Heart left ventricle (tissue), 16 donors: Measurements from ENCODE around the gene PDE6C. TPM values are rescaled to one million over a fixed set of nuclear protein-coding genes. Genes with fewer than 3 reads are reported as not detected.

Source experiments
- ATAC-seq, 4 donors: fragments of 200-7000 bp; cut with Tn5 transposase; one replicate each; pipeline ENCODE4 v1.9.1; 2020 to 2022; ENCODE audit warnings: moderate library complexity in 4 of 4, mild to moderate bottlenecking in 3 of 4, moderate number of reproducible peaks in 1 of 4
- DNase-seq, 5 donors: peaks; one replicate each; pipeline ENCODE4 v3.0.0-alpha.2; 2020
- H3K27ac ChIP-seq, 12 donors: fragments of 200-600 bp; sonication (generic) in 4 of 12; one replicate each; pipeline versions ENCODE4 v1.5.0 to v1.8.0; 2016 to 2022; ENCODE audit warnings: mild to moderate bottlenecking in 2 of 12
- H3K27me3 ChIP-seq, 9 donors: fragments of 200-600 bp; sonication (generic) in 2 of 9; one replicate each; pipeline versions ENCODE4 v1.5.1 to v1.8.0; 2016 to 2022; ENCODE audit warnings: mild to moderate bottlenecking in 3 of 9
- H3K36me3 ChIP-seq, 9 donors: fragments of 200-600 bp; sonication (generic) in 2 of 9; one replicate each; pipeline versions ENCODE4 v1.5.0 to v1.8.0; 2018 to 2022; ENCODE audit warnings: mild to moderate bottlenecking in 2 of 9
- H3K4me1 ChIP-seq, 12 donors: fragments of 200-600 bp; sonication (generic) in 4 of 12; one replicate each; pipeline versions ENCODE4 v1.5.0 to v1.8.0; 2016 to 2022; ENCODE audit warnings: mild to moderate bottlenecking in 3 of 12
- H3K4me3 ChIP-seq, 12 donors: fragments of 200-600 bp; sonication (generic) in 4 of 12; one replicate each; pipeline versions ENCODE4 v1.5.0 to v1.8.0; 2017 to 2022; ENCODE audit warnings: mild to moderate bottlenecking in 9 of 12, moderate library complexity in 4 of 12
- H3K9me3 ChIP-seq, 12 donors: fragments of 200-600 bp; sonication (generic) in 4 of 12; one replicate each; pipeline versions ENCODE4 v1.5.0 to v1.8.0; 2016 to 2022; ENCODE audit warnings: mild to moderate bottlenecking in 1 of 12
- CTCF ChIP-seq, 12 donors: fragments of 200-600 bp; sonication (generic) in 4 of 12; IDR thresholded peaks; one replicate each; pipeline versions ENCODE4 v1.5.0 to v1.8.0; 2018 to 2022; ENCODE audit warnings: antibody characterized with exemption in 12 of 12, mild to moderate bottlenecking in 5 of 12
- POLR2A ChIP-seq, 2 donors: fragments of 450-650 bp; IDR thresholded peaks; one replicate each; pipeline ENCODE4 v1.6.1; 2017; ENCODE audit warnings: antibody characterized with exemption in 2 of 2, mild to moderate bottlenecking in 2 of 2, moderate library complexity in 2 of 2
- WGBS, 4 donors: extraction: QIAGEN DNeasy Blood & Tissue Kit in 2 of 4; methylation state at CpG; one replicate each; pipeline versions ENCODE4 v1.1.5 to v1.1.7; 2013 to 2018; 5-methylcytosine and 5-hydroxymethylcytosine counted together
- intact Hi-C, 10 donors: fragments of 100-400 bp; cut with DNase I; formaldehyde crosslinking; loops; one replicate each; pipeline versions ENCODE4 v1.11.1 to v1.14.2; 2022
- polyA plus RNA-seq, 2 donors: library from polyadenylated mRNA; stranded (reverse); fragments of 200-250 nt; gene quantifications; one replicate each; pipeline ENCODE4 v1.2.3, GENCODE V29; 2013
- total RNA-seq, 9 donors: library from RNA; depleted of rRNA in 2 of 9; stranded (reverse); fragments of >200 nt in 2 of 9; fragmentation: NEBNext Ultra II Directional in 3 of 9; extraction: Animal tissue kit (Norgen Biotek cat#: 25700) in 3 of 9; gene quantifications; one replicate each; pipeline versions ENCODE4 v1.1.0 to v1.2.4, GENCODE V29; 2016 to 2023
- donor health status: ischemic (EF 13 %, LVEDD 7.1; RV severe dilation, severe dysfunction).
- donor health status: healthy with polysubstance abuse.
- donor health status: DM: no; HTN: yes; CAD: no.
- donor health status: DM: no; HTN: no; CAD: no.
- donor health status: ischemic (EF 25% LVEDD 6.9; RV normal size, moderate dysfunction).
- donor health status: ischemic (EF 25% LVEDD 5.7; RV mildly dilated, moderate dysfunction).
- donor health status: healthy.
- donor health status: DM: yes; HTN: yes; CAD: no.
- donor health status: ischemic (EF 35%, LVEDD 5.7; RV mildly dilated, moderate dysfunction).
- donor health status: nonischemic (EF 11% LVEDD 7.7; RV severe dilation, severe dysfunction).
- donor health status: DM: yes; HTN: yes; CAD: no.
- donor health status: PGD.
- donor health status: ischemic (EF 29% LVEDD 5.4; RV normal size, mild dysfunction).
- donor health status: nonischemic (EF 23%, LVEDD 6.1; RV moderate dilation, normal function).

The PDE6C gene
- total and polyA plus RNA-seq, 11 donors, result not detected

- intact Hi-C loops, result loop anchor here in 1 of 10 donors (10.0 kb wide), 1 partner anchor 118 kb away; no protein-coding TSS in a partner anchor
- no peak for DNase-seq
- Histone ChIP-seq H3K36me3 (peaks cover 0 to 100% (median 91%) of the 10 kb centered on the region in 9 donors), H3K27me3 (no peaks in the 10 kb centered on the region), H3K9me3 (no peaks in the 10 kb centered on the region), H3K4me1 (no peaks in the 10 kb centered on the region), H3K4me3 (no peak overlapping the region), H3K27ac (no peak overlapping the region)
- WGBS, 4 donors, result 83 to 87% (median 83%) methylated on average over 2 of the region's 2 CpGs
- ATAC-seq, result no peak
- TF ChIP-seq CTCF (IDR thresholded peaks at IDR 0.05) (no peak), POLR2A (IDR thresholded peaks at IDR 0.05) (no peak)
These were observed 60.6 kb downstream of the PDE6C start for GRCh38 chr10:93672890-93673289.

DNA sequence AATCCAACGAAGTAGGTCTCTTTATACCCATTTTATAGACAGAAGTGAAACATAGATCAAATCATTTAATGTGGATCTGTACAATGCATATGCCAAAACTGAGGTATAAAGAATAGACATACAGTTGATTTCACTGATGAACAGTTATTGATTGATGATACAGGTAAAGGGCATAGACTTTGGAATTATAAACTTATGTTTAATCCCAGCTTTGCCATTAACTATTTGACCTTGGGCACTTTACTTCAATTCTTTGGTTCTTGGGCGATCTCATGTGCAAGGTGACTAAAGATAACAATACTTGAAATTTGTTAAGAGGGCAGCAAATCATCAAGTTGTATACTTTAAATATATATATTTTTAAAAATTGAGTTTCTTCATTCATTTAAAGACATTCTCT lies 61.5 kb downstream of the PDE6C start:
- H3K4me3 ChIP-seq, result no peak overlapping the region
- no peaks in the 10 kb centered on the region for H3K9me3 ChIP-seq
- H3K27ac ChIP-seq, result no peak overlapping the region
- intact Hi-C loops, result loop anchor here in 1 of 10 donors (10.0 kb wide), 1 partner anchor 119 kb away; no protein-coding TSS in a partner anchor
- WGBS, 4 donors, result 91 to 96% (median 94%) methylated on average over 2 of the region's 2 CpGs
- no peak for ATAC-seq
- DNase-seq, result no peak
- H3K4me1 ChIP-seq, result no peaks in the 10 kb centered on the region
- TF ChIP-seq CTCF (IDR thresholded peaks at IDR 0.05) (no peak), POLR2A (IDR thresholded peaks at IDR 0.05) (no peak)
- no peaks in the 10 kb centered on the region for H3K27me3 ChIP-seq
- peaks cover 0 to 100% (median 91%) of the 10 kb centered on the region in 9 donors for H3K36me3 ChIP-seq

- WGBS, 4 donors, result 88 to 91% (median 90%) methylated on average over 4 of the region's 4 CpGs
- intact Hi-C loops, result loop anchor here in 2 of 10 donors (5.0 to 10.0 kb wide), 2 partner anchors 124 to 136 kb away; no protein-coding TSS in a partner anchor
These were observed 66.0 kb downstream of the PDE6C start for GRCh38 chr10:93678386-93678785.

More at GRCh38 chr10:93678386-93678785, 66.0 kb downstream of the PDE6C start:
- Histone ChIP-seq H3K4me3 (no peak overlapping the region), H3K27me3 (no peaks in the 10 kb centered on the region), H3K9me3 (no peaks in the 10 kb centered on the region), H3K27ac (no peak overlapping the region), H3K4me1 (no peaks in the 10 kb centered on the region), H3K36me3 (peaks cover 0 to 97% (median 73%) of the 10 kb centered on the region in 9 donors)
- DNase-seq (no peak), ATAC-seq (no peak)
- TF ChIP-seq POLR2A (IDR thresholded peaks at IDR 0.05) (no peak), CTCF (IDR thresholded peaks at IDR 0.05) (no peak)
